SK-N-MC (cell line): Measurements from ENCODE around the gene SMYD1.

ENCODE experiments used
- EZH2 ChIP-seq: fragments of 200-600 bp; sonication (generic); IDR thresholded peaks from one replicate; pipeline ENCODE4 v1.6.1; 2017; ENCODE audit warnings: antibody characterized with exemption
- FOXP2 ChIP-seq: optimal IDR thresholded peaks from 2 replicates; pipeline ENCODE3; 2011; ENCODE audit warnings: mild to moderate bottlenecking, moderate library complexity; ENCODE audit not compliant: insufficient read depth; ENCODE audit errors: extremely low read length, control extremely low read depth
- POLR2AphosphoS5 ChIP-seq: IDR thresholded peaks from 2 replicates; pipeline ENCODE4 v1.6.1; 2012; ENCODE audit warnings: mild to moderate bottlenecking, low read depth, low read length, borderline replicate concordance

GRCh38 chr2:88027697-88028389, 39.8 kb upstream of the SMYD1 start:
- no peak for TF ChIP-seq EZH2
- TF ChIP-seq POLR2AphosphoS5 = no peak
- TF ChIP-seq FOXP2 = no peak
